ENCODE data around the gene DHX38. TPM values are rescaled to one million over a fixed set of nuclear protein-coding genes. Genes with fewer than 3 reads are reported as not detected.

DHX38 gene
- total and polyA plus RNA-seq, 2 of the 13 experiments (the other 11 are each of a cell fraction or from before 2014, with no cell fraction given) = 54.4 to 85.9 TPM

- TF ChIP-seq ZNF609 (CRISPR knock-in tag; IDR thresholded peaks at IDR 0.05; ENCODE audit: borderline replicate concordance) = no peak
- peak; percentile 20; the same call in 1 of the 2 replicates for TF ChIP-seq RARG (CRISPR knock-in tag; IDR thresholded peaks at IDR 0.05; ENCODE audit: low read depth)
- peak; percentile 71; the same call in 1 of the 2 replicates for TF ChIP-seq NRL (CRISPR knock-in tag; IDR thresholded peaks at IDR 0.05; ENCODE audit: borderline replicate concordance)
- TF ChIP-seq ZNF329 (CRISPR knock-in tag; IDR thresholded peaks at IDR 0.05; ENCODE audit: low read depth) = 0 out of 2 replicates have a peak, but pooled peaks have one; percentile 16
- no peak for TF ChIP-seq ZNF782 (CRISPR knock-in tag; IDR thresholded peaks at IDR 0.05; ENCODE audit: borderline replicate concordance)
- TF ChIP-seq HOXA9 (CRISPR knock-in tag; IDR thresholded peaks at IDR 0.05; ENCODE audit: borderline replicate concordance) = no peak
- TF ChIP-seq ISL2 (CRISPR knock-in tag; IDR thresholded peaks at IDR 0.05) = no peak; the same call in none of the 2 replicates
- peak; percentile 77 for TF ChIP-seq ZGPAT (CRISPR knock-in tag; IDR thresholded peaks at IDR 0.05)
- TF ChIP-seq FOSL2 (CRISPR knock-in tag; IDR thresholded peaks at IDR 0.05) = peak; percentile 52
- peak; percentile 72 for TF ChIP-seq XRCC5 (optimal IDR thresholded peaks at IDR 0.05; ENCODE audit: low read length)
- no peak for TF ChIP-seq ZBTB46 (CRISPR knock-in tag; IDR thresholded peaks at IDR 0.05; ENCODE audit: borderline replicate concordance)
- TF ChIP-seq ZNF446 (CRISPR knock-in tag; IDR thresholded peaks at IDR 0.05) = no peak
- no peak for TF ChIP-seq ATF5 (CRISPR knock-in tag; IDR thresholded peaks at IDR 0.05; ENCODE audit: low read depth)
- TF ChIP-seq ZNF512 (CRISPR knock-in tag; IDR thresholded peaks at IDR 0.05) = no peak
- peak; percentile 87; the same call in 1 of the 2 replicates for TF ChIP-seq ZNF333 (CRISPR knock-in tag; IDR thresholded peaks at IDR 0.05; ENCODE audit: borderline replicate concordance)
- TF ChIP-seq ZSCAN31 (CRISPR knock-in tag; IDR thresholded peaks at IDR 0.05; ENCODE audit: low read depth) = peak; percentile 37; the same call in 1 of the 2 replicates
- peak; percentile 29; the same call in 1 of the 2 replicates for TF ChIP-seq ARHGAP35 (CRISPR knock-in tag; IDR thresholded peaks at IDR 0.05; ENCODE audit: borderline replicate concordance)
Observed at GRCh38 chr16:72093448-72094265, at the start of gene DHX38, which contains the start of gene TXNL4B (continued).
